Measurements from ENCODE around the gene YIF1A.

Gene YIF1A

GRCh38 chr11:66285250-66285947 lies 3.5 kb downstream of the YIF1A start:
- Histone ChIP-seq H3K4me1 (ENCODE audit: control insufficient read depth, insufficient read depth, low read length, poor library complexity, severe bottlenecking) (peaks cover 29% of the 10 kb centered on the region), H3K4me3 (ENCODE audit: insufficient read depth, low read depth, low read length, poor library complexity, severe bottlenecking) (no peak overlapping the region), H3K27me3 (replicated peaks; ENCODE audit: control insufficient read depth, insufficient read depth, low read length, poor library complexity, severe bottlenecking) (no peaks in the 10 kb centered on the region), H3K27ac (ENCODE audit: insufficient read depth, low read length, poor library complexity, severe bottlenecking) (no peak overlapping the region), H3K36me3 (ENCODE audit: control insufficient read depth, insufficient read depth, low read length) (no peaks in the 10 kb centered on the region), H3K9me3 (ENCODE audit: control insufficient read depth, low read length) (no peaks in the 10 kb centered on the region)
- no peak for DNase-seq

DNA sequence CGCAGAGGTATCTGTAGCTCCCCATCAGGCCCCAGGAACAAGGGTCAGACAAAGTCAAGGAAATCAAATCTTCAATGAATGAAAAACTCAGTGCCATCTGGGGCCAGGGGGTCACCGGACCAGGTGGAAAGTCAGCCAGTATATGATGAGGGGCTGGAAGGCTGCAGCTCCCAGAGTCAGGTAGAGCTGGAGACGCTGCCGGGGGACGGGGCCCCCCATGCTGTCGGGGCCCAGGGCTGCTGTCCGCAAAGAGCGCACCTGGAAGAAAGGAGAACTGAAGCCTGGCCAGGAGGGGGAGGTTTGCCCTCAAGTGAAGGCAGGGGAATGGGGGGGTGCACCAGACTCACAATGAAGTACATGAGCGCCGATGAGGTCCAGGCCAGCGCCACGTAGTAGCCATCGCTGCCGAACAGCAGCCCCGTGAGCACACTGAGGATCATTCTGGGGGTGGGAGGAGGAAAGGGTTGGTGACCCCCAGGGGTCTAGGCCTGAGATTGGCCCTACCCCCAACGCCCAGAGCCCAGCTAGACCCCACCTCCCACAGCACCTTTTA lies 4.3 kb downstream of the YIF1A start:
- no peak for DNase-seq
- Histone ChIP-seq H3K4me1 (ENCODE audit: control insufficient read depth, insufficient read depth, low read length, poor library complexity, severe bottlenecking) (peaks cover 24% of the 10 kb centered on the region), H3K27me3 (replicated peaks; ENCODE audit: control insufficient read depth, insufficient read depth, low read length, poor library complexity, severe bottlenecking) (no peaks in the 10 kb centered on the region), H3K36me3 (ENCODE audit: control insufficient read depth, insufficient read depth, low read length) (no peaks in the 10 kb centered on the region), H3K27ac (ENCODE audit: insufficient read depth, low read length, poor library complexity, severe bottlenecking) (no peak overlapping the region), H3K4me3 (ENCODE audit: insufficient read depth, low read depth, low read length, poor library complexity, severe bottlenecking) (no peak overlapping the region), H3K9me3 (ENCODE audit: control insufficient read depth, low read length) (no peaks in the 10 kb centered on the region)

DNA sequence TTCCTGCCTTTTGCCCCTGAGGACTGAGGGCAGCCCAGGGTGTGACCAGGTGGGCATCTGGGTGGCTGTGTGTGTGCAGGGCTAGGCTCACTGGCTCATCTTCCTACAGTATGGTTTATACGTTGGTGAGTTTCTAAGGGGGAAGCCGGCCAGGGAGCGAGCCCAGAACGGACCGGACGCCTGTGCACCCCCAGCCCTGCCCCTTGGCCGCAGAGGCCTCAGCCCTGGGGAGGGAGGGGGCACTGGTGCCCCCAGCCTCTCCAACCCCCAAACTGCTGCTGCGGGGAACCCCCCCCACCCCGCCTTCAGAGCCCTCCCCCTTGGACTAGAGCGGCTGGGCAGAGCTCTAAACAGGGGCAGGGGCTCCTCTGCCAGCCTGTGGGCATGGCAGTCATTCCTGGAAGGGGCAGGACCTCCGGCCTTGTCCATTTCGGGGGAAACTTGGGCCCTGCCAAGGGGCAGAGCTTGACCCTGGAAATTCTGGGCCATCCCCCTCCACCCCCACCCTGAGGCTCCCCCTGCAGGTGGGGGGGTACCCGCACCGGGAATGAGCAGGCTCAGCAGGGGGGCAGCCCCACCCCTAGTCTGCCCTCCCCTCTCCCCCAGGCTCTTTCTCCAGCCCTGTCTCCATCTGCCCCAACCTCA lies 5.4 kb downstream of the YIF1A start:
- H3K4me3 ChIP-seq (ENCODE audit: insufficient read depth, low read depth, low read length, poor library complexity, severe bottlenecking) = no peak overlapping the region
- no peaks in the 10 kb centered on the region for H3K9me3 ChIP-seq (ENCODE audit: control insufficient read depth, low read length)
- no peak overlapping the region for H3K27ac ChIP-seq (ENCODE audit: insufficient read depth, low read length, poor library complexity, severe bottlenecking)
- H3K4me1 ChIP-seq (ENCODE audit: control insufficient read depth, insufficient read depth, low read length, poor library complexity, severe bottlenecking) = peaks cover 26% of the 10 kb centered on the region
- H3K36me3 ChIP-seq (ENCODE audit: control insufficient read depth, insufficient read depth, low read length) = no peaks in the 10 kb centered on the region
- DNase-seq = no peak
- no peaks in the 10 kb centered on the region for H3K27me3 ChIP-seq (replicated peaks; ENCODE audit: control insufficient read depth, insufficient read depth, low read length, poor library complexity, severe bottlenecking)

GRCh38 chr11:66282468-66283455 lies 6.2 kb downstream of the YIF1A start:
- peak; percentile 98 to 100 (median 100) for DNase-seq
- Histone ChIP-seq H3K4me3 (ENCODE audit: insufficient read depth, low read depth, low read length, poor library complexity, severe bottlenecking) (no peak overlapping the region), H3K27ac (ENCODE audit: insufficient read depth, low read length, poor library complexity, severe bottlenecking) (peak overlapping the region; percentile 50), H3K9me3 (ENCODE audit: control insufficient read depth, low read length) (no peaks in the 10 kb centered on the region), H3K27me3 (replicated peaks; ENCODE audit: control insufficient read depth, insufficient read depth, low read length, poor library complexity, severe bottlenecking) (no peaks in the 10 kb centered on the region), H3K36me3 (ENCODE audit: control insufficient read depth, insufficient read depth, low read length) (no peaks in the 10 kb centered on the region), H3K4me1 (ENCODE audit: control insufficient read depth, insufficient read depth, low read length, poor library complexity, severe bottlenecking) (peaks cover 22% of the 10 kb centered on the region)

DNA sequence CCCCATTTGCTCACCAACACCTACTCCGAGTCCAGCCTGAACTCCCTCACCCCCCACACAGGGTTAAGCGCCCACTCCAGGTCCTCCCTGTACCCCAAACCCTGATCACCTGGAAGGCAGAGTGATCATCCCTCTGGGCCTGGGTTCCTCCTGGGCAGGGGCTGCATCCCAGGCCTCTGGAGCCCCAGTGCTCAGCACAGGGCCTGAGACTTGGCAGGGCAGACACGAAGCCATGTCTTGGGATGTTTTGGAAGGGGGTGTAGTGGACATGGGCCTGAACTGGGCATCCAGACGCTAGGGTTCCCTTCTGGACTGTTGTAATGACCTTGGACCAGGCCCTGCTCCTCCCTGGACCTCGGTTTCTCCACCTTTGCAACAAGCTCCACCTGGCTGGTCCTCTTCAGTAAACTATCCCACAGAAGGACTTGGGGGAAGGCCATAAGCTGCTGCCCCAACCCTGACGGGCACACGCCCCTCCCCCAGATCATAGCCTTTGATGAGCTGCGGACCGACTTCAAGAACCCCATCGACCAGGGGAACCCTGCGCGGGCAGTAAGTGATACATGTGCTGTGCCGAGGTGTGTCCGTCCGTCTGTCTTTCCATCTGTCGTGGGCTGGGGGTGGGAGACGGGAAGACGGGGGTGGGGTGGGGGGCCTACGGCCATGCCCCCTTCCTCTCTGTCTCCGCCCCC lies 7.0 kb downstream of the YIF1A start:
- Histone ChIP-seq H3K27ac (ENCODE audit: insufficient read depth, low read length, poor library complexity, severe bottlenecking) (peak overlapping the region; percentile 38), H3K27me3 (replicated peaks; ENCODE audit: control insufficient read depth, insufficient read depth, low read length, poor library complexity, severe bottlenecking) (no peaks in the 10 kb centered on the region), H3K36me3 (ENCODE audit: control insufficient read depth, insufficient read depth, low read length) (no peaks in the 10 kb centered on the region), H3K4me3 (ENCODE audit: insufficient read depth, low read depth, low read length, poor library complexity, severe bottlenecking) (no peak overlapping the region), H3K9me3 (ENCODE audit: control insufficient read depth, low read length) (no peaks in the 10 kb centered on the region), H3K4me1 (ENCODE audit: control insufficient read depth, insufficient read depth, low read length, poor library complexity, severe bottlenecking) (peaks cover 28% of the 10 kb centered on the region)
- no peak for DNase-seq

DNA sequence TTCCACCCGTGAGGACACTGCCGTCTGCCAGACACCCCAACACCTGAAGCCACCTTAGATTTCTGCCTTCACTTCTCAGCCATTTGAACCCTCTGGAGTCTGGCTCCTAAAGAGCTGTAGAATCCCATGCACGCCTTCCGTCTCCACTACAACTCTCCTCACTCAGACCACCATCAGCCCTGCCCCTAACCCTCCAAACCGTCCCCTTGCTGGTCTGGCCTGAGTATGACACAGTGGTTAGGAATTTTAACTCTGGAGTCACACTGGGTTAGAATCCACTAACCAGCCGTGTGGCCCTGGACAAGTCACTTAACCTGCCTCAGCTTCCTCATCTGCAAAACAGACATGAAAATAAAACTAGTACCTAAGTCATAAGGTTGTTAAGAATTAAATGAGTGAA lies 7.9 kb downstream of the YIF1A start:
- Histone ChIP-seq H3K27ac (ENCODE audit: insufficient read depth, low read length, poor library complexity, severe bottlenecking) (no peak overlapping the region), H3K4me1 (ENCODE audit: control insufficient read depth, insufficient read depth, low read length, poor library complexity, severe bottlenecking) (peaks cover 28% of the 10 kb centered on the region), H3K27me3 (replicated peaks; ENCODE audit: control insufficient read depth, insufficient read depth, low read length, poor library complexity, severe bottlenecking) (no peaks in the 10 kb centered on the region), H3K36me3 (ENCODE audit: control insufficient read depth, insufficient read depth, low read length) (no peaks in the 10 kb centered on the region), H3K9me3 (ENCODE audit: control insufficient read depth, low read length) (no peaks in the 10 kb centered on the region), H3K4me3 (ENCODE audit: insufficient read depth, low read depth, low read length, poor library complexity, severe bottlenecking) (no peak overlapping the region)
- DNase-seq = no peak

- no peak overlapping the region for H3K27ac ChIP-seq (ENCODE audit: insufficient read depth, low read length, poor library complexity, severe bottlenecking)
- H3K36me3 ChIP-seq (ENCODE audit: control insufficient read depth, insufficient read depth, low read length) = peaks cover 3% of the 10 kb centered on the region
- no peaks in the 10 kb centered on the region for H3K9me3 ChIP-seq (ENCODE audit: control insufficient read depth, low read length)
- no peak overlapping the region for H3K4me3 ChIP-seq (ENCODE audit: insufficient read depth, low read depth, low read length, poor library complexity, severe bottlenecking)
- H3K27me3 ChIP-seq (replicated peaks; ENCODE audit: control insufficient read depth, insufficient read depth, low read length, poor library complexity, severe bottlenecking) = no peaks in the 10 kb centered on the region
- peaks cover 28% of the 10 kb centered on the region for H3K4me1 ChIP-seq (ENCODE audit: control insufficient read depth, insufficient read depth, low read length, poor library complexity, severe bottlenecking)
- DNase-seq = no peak
Measured at GRCh38 chr11:66280428-66280827, 8.5 kb downstream of the YIF1A start.

DNA sequence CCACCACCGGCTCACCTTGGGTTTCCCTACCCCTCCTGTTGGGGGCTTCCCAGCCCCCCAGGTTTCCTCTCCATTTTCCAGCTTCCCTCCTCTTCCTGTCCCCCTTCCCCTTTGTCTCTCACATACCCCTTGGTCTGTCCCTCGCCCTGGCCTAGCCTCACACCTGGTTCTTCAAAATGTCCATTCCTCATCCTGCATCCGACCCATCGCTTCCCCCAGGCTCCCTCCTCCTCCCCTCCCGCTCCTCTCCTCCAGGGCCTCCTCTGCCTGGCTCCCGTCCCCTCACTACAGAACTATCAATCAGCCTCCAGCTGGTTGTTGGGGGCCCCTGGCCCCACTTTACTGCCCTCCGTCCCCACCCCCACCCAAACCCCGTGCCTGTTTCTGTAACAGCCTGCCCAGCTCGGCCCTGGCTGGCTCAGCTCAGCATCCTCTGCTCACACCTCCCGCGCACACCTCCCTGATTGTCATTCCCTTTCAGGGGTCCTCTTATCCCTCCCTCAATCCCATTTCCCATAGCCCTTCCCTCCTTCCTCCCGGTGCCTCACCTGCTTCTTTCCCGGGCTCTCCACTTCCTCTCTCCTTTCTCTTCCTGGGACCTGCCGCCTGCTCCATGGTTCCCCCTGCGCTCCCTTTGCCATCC lies 9.7 kb downstream of the YIF1A start:
- no peaks in the 10 kb centered on the region for H3K9me3 ChIP-seq (ENCODE audit: control insufficient read depth, low read length)
- no peak overlapping the region for H3K4me3 ChIP-seq (ENCODE audit: insufficient read depth, low read depth, low read length, poor library complexity, severe bottlenecking)
- DNase-seq = no peak
- H3K27ac ChIP-seq (ENCODE audit: insufficient read depth, low read length, poor library complexity, severe bottlenecking) = no peak overlapping the region
- no peaks in the 10 kb centered on the region for H3K27me3 ChIP-seq (replicated peaks; ENCODE audit: control insufficient read depth, insufficient read depth, low read length, poor library complexity, severe bottlenecking)
- H3K4me1 ChIP-seq (ENCODE audit: control insufficient read depth, insufficient read depth, low read length, poor library complexity, severe bottlenecking) = peaks cover 28% of the 10 kb centered on the region
- H3K36me3 ChIP-seq (ENCODE audit: control insufficient read depth, insufficient read depth, low read length) = peaks cover 15% of the 10 kb centered on the region

Data from effector memory CD4-positive, alpha-beta T cell (primary cell).